CD1c-positive myeloid dendritic cell (primary cell): ENCODE data around the gene SEPTIN8.

Source experiments
- DNase-seq: peaks from one replicate; pipeline ENCODE4 v3.0.0-alpha.2; 2016; ENCODE audit errors: extremely low spot score

Gene SEPTIN8

DNA sequence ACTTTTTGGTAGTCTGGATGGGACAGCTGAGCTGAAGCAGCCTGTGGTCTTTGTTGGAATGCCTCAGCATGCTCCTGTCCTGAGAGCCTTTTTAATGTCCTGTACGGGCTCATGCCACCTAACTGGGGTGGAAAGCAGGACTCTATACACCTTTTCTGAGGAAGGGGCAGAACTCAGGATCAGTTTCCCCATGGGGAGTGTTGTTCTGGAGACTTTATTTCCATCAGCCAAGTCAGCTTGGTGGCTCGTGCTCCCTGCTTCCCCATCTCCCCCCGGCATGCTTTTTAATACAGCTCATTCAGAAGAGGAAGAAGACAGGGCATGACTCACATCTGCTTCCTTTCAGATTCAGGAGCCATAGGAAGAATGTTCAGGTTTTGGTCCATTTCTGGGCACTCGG lies 5.1 kb upstream of the SEPTIN8 start:
- peak; percentile 75 for DNase-seq

DNA sequence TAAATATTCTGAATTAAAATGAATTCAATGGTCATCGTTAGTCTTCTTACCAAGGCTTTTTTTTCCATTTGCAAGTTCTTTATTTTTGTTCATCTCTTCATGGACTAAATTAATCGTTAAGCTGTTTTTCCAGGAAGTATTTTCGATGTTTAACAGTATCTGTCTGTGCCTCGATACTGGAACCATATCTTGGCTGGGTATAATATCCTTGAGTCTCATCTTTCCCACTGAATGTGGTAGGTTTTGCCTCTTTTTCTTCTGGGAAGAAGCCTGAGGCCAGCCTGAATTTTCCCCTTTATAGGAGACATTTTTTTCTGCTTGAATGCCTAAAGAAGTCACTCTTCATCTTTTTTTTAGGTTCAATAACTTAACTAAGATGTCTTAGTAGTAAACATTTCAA lies 4.0 kb upstream of the SEPTIN8 start:
- DNase-seq: no peak

GRCh38 chr5:132780577-132780976 lies 3.5 kb upstream of the SEPTIN8 start:
- DNase-seq: no peak

- DNase-seq: no peak
Measured at GRCh38 chr5:132779961-132780360, 2.9 kb upstream of the SEPTIN8 start.

DNA sequence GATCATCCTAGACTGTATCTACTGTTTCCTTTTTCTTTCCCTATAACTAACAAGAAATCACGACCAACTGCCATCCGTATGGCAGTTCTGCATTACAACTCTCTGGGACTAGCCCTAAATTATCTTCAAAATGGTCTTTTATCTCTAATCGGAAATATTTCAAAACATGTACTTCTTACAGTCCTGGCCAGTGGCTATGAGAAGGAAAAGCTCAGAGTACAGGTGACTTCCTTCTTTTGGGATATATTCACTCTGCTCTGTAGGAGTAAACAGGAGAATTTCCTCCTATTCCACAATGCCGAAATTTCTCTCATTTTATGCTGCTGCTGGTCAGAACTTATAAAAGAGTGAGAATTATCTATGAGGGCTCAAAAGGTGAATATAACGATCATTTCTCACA lies 1.8 kb upstream of the SEPTIN8 start:
- DNase-seq: no peak

DNA sequence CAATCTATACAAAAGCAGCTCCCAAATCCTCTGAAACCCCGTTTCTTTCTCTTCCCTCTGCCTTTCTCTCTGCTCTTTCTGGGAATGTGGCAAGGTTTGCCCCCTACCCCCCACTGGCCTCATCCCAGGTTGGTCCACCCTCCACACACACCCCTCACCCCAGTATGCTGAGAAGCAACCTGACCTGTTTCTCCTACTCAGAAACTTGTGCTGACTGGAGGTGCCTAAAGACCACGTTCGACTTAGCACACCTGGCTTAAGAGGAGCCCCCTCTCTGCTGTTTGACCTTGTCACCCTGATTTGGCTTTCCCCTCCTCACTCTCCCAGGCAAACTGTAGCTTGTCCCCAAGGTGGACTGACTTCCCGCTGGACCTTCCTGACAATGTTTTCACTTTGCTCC lies 1.1 kb upstream of the SEPTIN8 start:
- DNase-seq: no peak

DNA sequence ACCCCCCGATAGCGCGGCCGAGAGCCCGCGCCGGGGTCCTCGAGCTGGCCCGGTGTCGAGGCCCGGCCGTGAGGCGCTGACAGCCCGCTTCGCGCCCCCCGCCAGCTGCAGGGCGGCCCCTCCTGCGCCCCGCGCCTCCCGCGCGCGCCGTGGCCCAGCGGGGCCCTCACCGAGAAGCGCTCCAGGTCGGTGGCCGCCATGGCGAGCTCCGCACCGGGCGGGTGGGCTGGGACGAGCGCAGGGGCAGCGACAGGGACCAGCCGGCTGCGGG lies 166 bp downstream of the SEPTIN8 start:
- DNase-seq: no peak

DNA sequence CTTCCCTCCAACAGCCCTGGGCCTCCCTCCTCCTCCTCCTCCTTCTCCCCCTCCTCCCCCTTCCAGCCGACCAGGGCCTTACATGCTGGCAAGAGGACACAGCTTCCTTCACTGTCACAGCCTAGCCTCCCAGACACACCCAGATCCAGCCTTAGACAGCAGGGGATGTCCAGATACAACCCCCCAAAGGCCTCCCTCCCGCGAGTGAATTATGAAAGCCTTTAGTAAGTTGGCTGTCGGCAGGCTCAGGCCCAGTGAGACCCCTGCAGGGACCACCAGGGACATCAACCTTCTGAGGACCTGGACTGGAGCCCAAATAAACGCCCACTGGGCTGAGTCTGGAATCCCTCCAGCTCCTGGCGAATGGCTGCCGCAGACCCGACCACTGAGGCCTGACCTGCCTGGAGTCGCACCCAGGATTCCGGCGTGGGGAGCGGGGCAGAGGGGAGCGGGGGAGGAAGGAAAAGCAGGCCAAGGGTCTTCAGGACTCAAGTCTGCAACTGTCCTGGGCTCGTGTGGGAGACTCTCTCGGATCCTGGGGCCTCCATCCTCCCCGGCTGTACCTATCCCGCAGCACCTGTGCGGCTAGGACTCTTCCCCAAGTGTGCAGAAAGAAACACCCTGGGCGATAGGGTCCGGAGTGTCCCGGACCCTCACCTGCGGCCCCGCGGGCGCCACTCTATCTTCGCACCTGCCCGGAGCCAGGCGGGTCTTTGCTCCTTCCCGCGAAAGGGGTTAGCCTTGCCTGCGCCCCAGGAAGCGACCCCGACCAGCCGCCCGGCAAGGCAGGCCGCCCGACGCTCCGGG lies 705 bp downstream of the SEPTIN8 start:
- DNase-seq: no peak

DNA sequence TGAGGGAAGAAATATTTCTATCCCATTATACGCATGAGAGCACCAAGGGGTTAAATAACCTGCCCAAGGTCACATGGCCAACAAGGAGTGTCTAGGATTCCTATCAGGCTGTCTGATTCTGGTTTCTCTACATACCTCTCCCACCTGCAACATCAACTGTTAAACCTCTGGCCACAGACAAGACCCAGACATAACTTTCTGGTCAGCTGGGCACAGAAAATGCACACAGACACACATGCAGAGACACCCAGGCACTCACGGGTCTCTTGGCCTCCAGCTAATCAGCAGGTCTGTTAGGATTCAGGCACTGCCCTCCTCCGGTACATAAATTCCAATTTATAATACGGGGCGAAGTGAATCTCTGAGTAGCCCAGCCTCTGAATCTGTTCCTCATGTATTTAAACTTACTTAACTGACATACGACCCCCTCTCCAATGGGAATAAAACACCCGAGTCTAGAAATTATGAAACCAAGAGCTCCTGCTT lies 1.5 kb downstream of the SEPTIN8 start:
- DNase-seq: no peak

DNA sequence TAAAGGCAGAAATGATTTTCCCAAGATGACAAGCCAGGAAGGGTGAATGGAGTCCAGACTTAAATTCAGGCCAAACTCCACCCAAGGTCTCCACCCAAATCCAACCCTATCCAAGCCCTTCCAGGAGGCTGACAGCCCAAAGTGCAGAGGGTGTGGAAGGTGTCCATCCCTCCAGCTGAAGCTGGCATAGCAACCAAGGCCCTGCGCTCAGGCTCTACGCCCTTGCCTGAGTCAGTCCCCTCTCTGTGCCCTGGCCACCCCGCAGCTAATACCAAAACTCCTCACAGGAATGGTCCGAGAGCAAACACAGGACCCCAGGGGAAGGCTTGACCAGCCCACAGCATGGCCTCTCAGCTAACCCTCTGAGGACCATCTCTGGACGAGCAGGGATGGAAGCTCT lies 2.1 kb downstream of the SEPTIN8 start:
- DNase-seq: no peak

- DNase-seq: no peak
Measured at GRCh38 chr5:132774406-132774805, 2.6 kb downstream of the SEPTIN8 start.

- no peak for DNase-seq
Measured at GRCh38 chr5:132773601-132774355, 3.3 kb downstream of the SEPTIN8 start.

DNA sequence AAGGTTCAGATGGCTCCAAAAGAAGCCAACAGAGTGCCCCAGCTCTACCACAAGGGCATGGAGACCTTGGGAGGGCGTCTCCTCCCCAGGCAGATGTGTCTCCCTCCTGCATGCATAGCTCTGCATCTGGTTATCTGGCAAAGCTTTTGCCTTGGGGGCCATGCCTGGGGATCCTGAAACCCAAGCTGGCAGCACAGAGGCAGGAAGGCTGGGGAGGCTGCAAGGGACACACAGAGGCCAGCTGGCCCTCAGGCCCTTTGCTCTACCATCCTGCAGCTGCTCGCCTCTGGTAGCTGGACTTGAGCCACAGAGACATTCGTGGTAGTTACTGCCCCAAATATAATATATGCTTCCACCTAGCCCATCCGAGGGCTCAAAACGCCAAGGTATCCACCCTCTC lies 3.9 kb downstream of the SEPTIN8 start:
- DNase-seq: no peak

DNA sequence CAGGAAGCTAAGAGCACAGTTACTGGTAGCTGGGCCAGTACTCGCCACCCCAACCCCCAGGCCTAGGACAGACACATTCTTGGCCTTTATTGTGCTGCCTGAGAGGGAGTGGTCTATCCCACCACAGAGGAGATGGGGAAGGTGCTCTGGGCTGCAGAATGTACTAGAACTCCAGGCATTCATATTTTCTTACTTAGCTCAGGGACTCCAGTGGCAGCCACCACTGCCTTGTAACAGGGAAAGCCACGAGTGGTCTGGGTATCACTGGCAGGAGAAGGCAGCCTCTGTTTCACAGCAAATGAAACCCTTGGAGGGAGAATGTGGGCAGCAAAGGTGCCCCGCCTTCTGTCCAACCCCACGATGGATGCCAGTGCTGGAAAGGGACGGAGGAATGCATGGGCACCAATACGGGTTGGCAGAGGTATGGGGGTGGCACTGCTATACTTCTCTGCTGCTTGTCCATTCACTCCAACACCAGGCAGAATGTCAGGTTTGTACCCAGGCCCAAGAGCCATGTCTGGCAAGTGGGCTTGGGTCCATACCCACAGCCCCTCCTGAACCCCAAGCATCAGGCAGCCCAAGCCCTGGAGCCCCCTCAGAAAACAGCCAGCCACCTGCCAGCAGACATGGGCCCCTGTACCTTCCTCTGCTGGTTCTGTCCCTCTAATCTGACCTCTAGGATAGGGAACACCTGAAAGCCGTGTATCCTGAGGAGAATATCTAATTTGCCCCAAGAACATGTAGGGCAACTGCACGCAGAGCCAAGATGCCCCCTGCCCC lies 4.6 kb downstream of the SEPTIN8 start:
- DNase-seq: no peak

- no peak for DNase-seq
Measured at GRCh38 chr5:132771503-132771998, 5.5 kb downstream of the SEPTIN8 start.

DNA sequence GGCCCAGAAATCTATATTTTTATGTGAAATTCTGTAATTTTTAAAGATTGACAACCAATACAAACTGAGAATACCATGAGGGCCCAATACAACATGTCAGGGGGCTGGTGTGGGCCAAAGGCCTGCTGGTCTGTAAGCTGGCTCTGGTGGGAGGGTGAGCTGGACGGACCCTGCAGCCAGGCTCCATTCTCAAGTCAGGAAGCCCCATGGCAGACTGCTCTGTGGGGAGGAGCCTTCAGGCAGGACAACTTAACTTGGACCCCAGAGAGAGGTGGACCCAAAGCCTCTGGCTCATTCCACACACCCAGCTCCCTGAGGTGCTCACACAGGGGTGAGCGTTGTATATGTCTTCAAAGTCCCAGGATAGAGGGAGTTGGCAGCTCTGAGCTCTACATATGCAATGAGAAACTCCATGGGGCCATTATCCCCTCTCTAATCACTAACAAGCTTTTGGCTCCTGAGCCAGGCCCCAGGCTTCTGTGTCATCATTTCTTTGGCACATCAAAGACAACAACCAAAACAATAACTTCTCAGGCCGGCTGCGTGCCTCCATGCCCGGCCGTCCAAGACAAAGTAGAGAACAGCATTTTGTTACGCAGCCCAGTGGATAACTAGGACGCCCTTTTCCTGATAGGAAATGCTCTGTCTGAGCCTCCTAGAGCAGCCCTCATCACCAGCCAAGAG lies 6.4 kb downstream of the SEPTIN8 start:
- no peak for DNase-seq

- no peak for DNase-seq
Measured at GRCh38 chr5:132768485-132768868, 8.6 kb downstream of the SEPTIN8 start.

DNA sequence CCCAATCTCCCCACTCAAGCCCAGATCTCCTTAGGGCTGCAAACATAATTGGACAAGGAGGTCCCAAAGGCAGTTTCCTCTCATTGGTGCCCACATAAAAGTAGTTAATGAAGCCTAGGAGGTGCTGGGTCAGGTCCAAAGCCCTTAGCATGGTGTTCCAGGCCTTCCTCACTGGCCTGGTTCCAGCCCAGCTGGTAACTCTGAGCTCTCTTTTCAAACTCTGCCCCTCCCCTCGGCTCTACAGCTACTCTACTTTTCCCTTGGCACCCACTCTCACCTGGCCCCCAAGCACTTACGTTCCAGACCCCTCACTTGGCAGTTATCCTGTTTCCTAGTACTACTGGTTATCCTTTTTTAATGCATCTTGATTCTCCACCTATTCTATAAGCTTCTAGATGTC lies 9.9 kb downstream of the SEPTIN8 start:
- no peak for DNase-seq

DNA sequence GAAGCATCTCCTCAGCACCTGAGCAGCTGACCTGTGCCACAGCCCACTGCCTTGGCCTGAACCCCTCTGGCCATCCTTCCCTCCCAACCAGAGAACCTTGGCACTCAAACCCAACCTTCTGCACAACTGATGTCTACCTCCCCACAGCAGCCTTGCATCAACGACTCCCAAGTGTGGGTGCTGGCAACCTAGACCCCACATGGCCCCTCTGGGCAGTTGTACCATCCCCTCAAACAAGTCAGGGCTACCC lies 10.3 kb downstream of the SEPTIN8 start:
- no peak for DNase-seq

DNA sequence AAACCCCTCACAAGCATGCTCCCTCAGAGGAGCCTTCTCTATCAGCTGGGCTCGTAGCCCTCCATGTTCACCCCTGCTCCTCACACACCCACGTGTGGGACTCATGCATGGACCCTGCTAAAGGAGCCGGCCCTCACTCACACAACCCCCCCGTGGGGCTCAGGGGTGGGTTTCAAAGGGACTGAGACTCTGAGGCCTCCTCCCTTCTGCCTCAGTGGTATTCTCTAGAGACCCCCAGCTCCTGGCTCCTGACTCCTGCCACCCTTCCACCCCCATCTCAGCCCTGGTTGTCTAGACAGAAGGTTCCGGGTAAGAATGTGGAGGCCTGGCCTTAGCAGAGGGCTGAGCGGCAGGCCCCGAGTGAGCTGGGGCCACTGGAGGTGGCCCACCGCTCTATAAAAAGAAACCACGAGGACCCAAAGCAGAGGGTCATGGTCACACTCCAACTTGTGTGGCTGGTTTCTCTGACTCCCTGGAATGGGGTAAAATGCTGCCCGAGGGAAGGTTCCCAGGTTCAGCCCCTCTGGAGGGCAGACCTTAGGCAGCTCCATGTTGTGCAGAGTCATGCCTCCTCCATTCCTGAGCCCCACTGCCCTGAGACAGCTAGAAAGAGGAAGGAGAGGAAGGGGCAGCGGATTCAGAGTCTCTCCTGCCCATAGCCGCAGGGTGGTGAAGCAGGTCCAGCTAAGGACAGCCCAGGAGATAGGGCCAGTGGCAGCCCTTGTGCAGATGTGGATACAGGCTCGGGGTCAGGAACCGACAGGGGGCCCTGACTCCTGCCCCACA lies 10.8 kb downstream of the SEPTIN8 start:
- DNase-seq: no peak

GRCh38 chr5:132765311-132766019 lies 11.6 kb downstream of the SEPTIN8 start:
- no peak for DNase-seq
